IPS-15b (cell line): ENCODE data around the gene EBF4.
A peak's percentile ranks its signal among the peaks of the same experiment; 100 is the strongest.

Source experiments
- H3K27me3 ChIP-seq: one replicate; pipeline ENCODE4 v1.6.1; 2013; ENCODE audit warnings: low read length; ENCODE audit not compliant: control insufficient read depth, insufficient read depth
- H3K36me3 ChIP-seq: one replicate; pipeline ENCODE4 v1.6.1; 2013; ENCODE audit warnings: low read length; ENCODE audit not compliant: control insufficient read depth, insufficient read depth
- H3K4me1 ChIP-seq: one replicate; pipeline ENCODE4 v1.6.1; 2013; ENCODE audit warnings: mild to moderate bottlenecking, low read length; ENCODE audit not compliant: control insufficient read depth, insufficient read depth
- H3K4me3 ChIP-seq: one replicate; pipeline ENCODE4 v1.5.1; 2013; ENCODE audit warnings: low read depth, low read length
- H3K9ac ChIP-seq: one replicate; pipeline ENCODE4 v1.6.1; 2013; ENCODE audit warnings: low read depth, mild to moderate bottlenecking, low read length
- H3K9me3 ChIP-seq: one replicate; pipeline ENCODE4 v1.6.1; 2013; ENCODE audit warnings: mild to moderate bottlenecking, low read length; ENCODE audit not compliant: control insufficient read depth, insufficient read depth

The EBF4 gene

DNA sequence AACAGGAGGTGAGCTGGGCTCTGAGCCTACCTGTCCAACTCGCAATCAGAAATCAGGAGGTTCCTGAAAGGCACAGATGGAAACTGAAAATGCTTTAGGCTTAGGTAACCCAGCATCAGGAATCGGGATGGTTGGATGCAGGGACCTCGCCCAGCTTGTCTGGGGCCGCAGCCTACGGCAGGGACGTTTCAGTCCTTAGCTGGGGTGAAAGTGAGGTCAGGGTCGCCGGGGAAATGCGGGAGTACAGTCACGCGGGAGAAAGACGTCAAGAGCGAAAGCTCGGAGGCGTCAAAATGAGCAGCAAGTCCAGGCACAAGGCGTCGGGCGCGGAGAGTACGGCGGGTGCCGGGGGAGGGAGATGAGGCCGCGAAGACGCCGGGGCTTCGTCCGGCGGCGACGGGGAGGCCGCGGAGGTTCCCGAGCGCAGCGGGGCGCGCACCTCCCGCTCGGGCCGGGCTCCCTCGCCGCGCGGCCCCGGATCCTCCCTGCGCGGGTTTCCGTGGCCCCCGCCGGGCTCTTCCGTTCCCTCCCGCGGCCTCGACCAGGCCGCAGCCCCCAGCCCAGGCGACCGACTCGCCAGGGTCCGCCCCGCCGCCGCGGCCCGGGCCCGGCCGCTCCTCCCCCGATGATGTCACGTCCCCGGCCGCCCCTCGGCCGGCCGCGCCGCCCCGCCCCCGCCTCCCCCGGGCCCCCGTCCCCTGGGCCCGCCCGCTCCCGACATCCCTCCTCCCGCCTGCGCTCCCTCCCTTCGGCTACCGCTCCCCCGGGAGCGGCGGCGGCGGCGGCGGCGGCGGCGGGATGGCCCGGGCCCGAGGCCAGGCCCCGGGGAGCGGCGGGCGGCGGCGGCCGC, at the start of gene EBF4:
Gene EBF4, plus strand, starts transcription at position 745 of the 850 bp plus-strand sequence. CDS start 866 bp downstream, outside the sequence.
- H3K27me3 ChIP-seq = peaks cover 79% of the 10 kb centered on the region
- peaks cover 4% of the 10 kb centered on the region for H3K4me1 ChIP-seq
- no peaks in the 10 kb centered on the region for H3K36me3 ChIP-seq
- no peak within 1 kb of the TSS for H3K9ac ChIP-seq
- H3K9me3 ChIP-seq = no peaks in the 10 kb centered on the region
- H3K4me3 ChIP-seq = peak within 1 kb of the TSS; percentile 69

- no peaks in the 10 kb centered on the region for H3K9me3 ChIP-seq
- no peaks in the 10 kb centered on the region for H3K4me1 ChIP-seq
- H3K9ac ChIP-seq = no peak overlapping the region
- H3K36me3 ChIP-seq = no peaks in the 10 kb centered on the region
- no peaks in the 10 kb centered on the region for H3K27me3 ChIP-seq
- no peak overlapping the region for H3K4me3 ChIP-seq
Observed at GRCh38 chr20:2643708-2644107, 48.9 kb upstream of the EBF4 start.

GRCh38 chr20:2651772-2652723, 40.5 kb upstream of the EBF4 start, which contains the start of gene NOP56:
TSS of gene NOP56 (plus strand) at chr20:2652632. CDS start at chr20:2652661, 29 bp downstream.
- H3K36me3 ChIP-seq = peaks cover 33% of the 10 kb centered on the region
- H3K27me3 ChIP-seq = no peaks in the 10 kb centered on the region

DNA sequence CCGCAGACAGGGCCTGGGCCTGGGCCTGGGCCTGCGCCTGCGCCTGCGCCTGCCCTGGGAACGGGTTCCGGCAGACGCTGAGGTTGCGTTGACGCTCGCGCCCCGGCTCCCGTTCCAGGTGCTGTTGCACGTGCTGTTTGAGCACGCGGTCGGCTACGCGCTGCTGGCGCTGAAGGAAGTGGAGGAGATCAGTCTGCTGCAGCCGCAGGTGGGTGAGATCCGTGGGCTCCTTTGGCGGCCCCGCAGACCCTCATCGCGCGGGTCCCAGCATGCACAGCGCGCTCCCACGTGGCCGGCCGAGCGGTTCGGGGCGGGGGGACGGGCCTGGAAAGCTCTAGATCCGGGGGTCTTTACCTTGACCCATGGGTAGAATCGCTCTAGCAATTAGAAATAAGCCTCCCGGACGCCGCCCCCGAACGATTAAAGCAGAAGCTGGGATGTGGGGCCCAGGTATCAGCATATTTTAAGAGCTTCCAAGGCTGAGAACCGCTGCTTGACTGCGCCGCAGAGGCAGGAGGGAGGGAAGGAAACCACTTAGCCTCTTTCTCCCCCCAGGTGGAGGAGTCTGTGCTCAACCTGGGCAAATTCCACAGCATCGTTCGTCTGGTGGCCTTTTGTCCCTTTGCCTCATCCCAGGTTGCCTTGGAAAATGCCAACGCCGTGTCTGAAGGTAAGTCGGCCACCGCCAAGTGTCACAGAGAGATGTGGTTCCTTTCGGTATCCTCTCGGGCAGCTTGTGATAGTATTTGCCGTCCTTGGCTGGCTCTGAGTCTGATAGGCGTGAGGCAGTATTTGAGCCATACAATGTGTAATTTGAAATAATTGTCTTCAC, 39.6 kb upstream of the EBF4 start:
- H3K4me1 ChIP-seq = peaks cover 3% of the 10 kb centered on the region
- H3K4me3 ChIP-seq = peak overlapping the region; percentile 98
- no peaks in the 10 kb centered on the region for H3K27me3 ChIP-seq
- H3K9ac ChIP-seq = peak overlapping the region; percentile 92
- H3K36me3 ChIP-seq = peaks cover 42% of the 10 kb centered on the region
- no peaks in the 10 kb centered on the region for H3K9me3 ChIP-seq

More at GRCh38 chr20:2651772-2652723, 40.5 kb upstream of the EBF4 start, which contains the start of gene NOP56:
- Histone ChIP-seq H3K9me3 (no peaks in the 10 kb centered on the region), H3K4me1 (peaks cover 3% of the 10 kb centered on the region), H3K9ac (peak within 1 kb of the TSS; percentile 92), H3K4me3 (peak within 1 kb of the TSS; percentile 98)

DNA sequence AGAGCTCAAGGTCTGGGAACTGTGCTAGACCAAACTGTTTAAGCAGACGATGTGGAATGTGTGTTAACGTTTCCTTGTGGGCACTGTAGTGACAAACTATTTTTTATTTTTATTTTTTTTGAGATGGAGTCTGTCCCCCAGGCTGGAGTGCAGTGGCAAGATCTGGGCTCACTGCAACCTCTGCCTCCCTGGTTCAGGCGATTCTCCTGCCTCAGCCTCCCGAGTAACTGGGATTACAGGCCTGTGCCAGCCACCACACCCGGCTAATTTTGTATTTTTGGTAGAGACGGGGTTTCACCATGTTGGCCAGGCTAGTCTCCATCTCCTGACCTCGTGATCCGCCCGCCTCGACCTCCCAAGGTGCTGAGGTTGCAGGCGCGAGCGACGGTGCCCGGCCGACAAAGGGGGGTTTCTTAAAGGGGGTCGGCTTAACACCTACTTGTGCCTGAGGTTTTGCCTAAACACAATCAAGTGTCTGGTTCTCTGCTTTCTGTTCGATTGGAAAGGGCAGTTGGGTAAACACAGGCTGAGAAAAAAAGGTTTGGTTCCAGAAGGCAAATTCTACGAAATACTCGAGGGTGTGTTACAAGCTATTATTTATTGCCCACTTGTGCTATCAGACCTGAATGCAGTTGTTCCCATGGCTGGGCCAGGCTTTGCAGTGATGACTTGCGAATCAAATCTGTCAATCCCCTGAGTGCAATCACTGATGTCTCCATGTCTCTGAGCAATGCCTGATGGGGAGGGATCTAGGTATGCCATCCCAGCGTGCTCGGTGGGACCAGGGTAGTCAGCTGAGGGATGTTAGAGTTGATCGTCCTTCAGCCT, 38.8 kb upstream of the EBF4 start:
- peaks cover 50% of the 10 kb centered on the region for H3K36me3 ChIP-seq
- H3K9me3 ChIP-seq = no peaks in the 10 kb centered on the region
- H3K4me1 ChIP-seq = peaks cover 3% of the 10 kb centered on the region
- peak overlapping the region; percentile 98 for H3K4me3 ChIP-seq
- H3K27me3 ChIP-seq = no peaks in the 10 kb centered on the region
- peak overlapping the region; percentile 92 for H3K9ac ChIP-seq

DNA sequence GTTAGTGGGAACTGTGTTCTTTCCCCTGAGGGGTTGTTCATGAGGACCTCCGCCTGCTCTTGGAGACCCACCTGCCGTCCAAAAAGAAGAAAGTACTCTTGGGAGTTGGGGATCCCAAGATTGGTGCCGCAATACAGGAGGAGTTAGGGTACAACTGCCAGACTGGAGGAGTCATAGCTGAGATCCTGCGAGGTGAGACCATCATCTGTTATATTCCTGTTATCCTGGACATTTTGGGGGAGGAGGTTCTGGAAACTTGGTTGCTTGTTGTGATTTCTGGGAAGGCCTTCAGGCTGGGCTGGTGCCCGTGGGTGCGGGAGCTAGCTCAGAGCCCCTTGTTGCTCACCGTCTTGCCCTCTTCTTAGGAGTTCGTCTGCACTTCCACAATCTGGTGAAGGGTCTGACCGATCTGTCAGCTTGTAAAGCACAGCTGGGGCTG, 38.2 kb upstream of the EBF4 start:
- Histone ChIP-seq H3K27me3 (no peaks in the 10 kb centered on the region), H3K36me3 (peaks cover 54% of the 10 kb centered on the region), H3K9me3 (no peaks in the 10 kb centered on the region), H3K4me1 (peaks cover 3% of the 10 kb centered on the region), H3K4me3 (peak overlapping the region; percentile 98), H3K9ac (peak overlapping the region; percentile 92)

DNA sequence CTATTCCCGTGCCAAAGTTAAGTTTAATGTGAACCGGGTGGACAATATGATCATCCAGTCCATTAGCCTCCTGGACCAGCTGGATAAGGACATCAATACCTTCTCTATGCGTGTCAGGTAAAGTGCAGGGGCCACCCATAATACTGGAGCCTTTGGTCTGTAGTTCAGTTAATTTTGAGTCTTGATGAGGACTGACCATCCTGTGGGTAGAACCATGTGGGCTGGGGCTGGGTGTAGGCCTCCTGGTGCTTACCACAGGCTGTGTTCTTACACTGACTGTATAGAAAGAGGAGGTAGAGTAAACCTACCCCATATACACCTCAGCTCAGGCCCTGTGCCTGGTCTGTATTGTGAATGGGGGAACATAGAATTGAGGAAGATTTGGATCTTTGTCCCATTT, 37.7 kb upstream of the EBF4 start:
- H3K36me3 ChIP-seq = peaks cover 57% of the 10 kb centered on the region
- peak overlapping the region; percentile 98 for H3K4me3 ChIP-seq
- H3K4me1 ChIP-seq = peaks cover 3% of the 10 kb centered on the region
- no peaks in the 10 kb centered on the region for H3K27me3 ChIP-seq
- H3K9me3 ChIP-seq = no peaks in the 10 kb centered on the region
- H3K9ac ChIP-seq = no peak overlapping the region

DNA sequence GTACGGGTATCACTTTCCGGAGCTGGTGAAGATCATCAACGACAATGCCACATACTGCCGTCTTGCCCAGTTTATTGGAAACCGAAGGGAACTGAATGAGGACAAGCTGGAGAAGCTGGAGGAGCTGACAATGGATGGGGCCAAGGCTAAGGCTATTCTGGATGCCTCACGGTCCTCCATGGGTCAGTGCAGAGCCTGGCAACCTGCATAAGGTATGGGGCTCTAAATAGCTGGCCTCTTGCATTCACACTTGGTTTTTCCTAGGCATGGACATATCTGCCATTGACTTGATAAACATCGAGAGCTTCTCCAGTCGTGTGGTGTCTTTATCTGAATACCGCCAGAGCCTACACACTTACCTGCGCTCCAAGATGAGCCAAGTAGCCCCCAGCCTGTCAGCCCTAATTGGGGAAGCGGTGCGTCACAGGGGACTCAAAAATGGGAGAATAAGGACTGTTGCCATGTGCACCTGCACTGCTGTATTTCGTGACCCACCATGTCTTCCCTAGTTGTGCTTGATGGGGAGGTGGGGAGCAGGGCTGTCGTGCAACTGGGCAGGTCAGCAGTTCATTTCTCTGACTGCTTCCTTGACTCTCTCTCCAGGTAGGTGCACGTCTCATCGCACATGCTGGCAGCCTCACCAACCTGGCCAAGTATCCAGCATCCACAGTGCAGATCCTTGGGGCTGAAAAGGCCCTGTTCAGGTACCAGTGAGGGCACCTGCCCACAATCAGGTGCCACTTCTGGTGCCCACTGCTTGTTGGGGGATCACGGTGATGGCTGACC, 37.1 kb upstream of the EBF4 start:
- Histone ChIP-seq H3K4me3 (no peak overlapping the region), H3K36me3 (peaks cover 63% of the 10 kb centered on the region), H3K4me1 (peaks cover 3% of the 10 kb centered on the region), H3K27me3 (no peaks in the 10 kb centered on the region), H3K9ac (no peak overlapping the region), H3K9me3 (no peaks in the 10 kb centered on the region)

DNA sequence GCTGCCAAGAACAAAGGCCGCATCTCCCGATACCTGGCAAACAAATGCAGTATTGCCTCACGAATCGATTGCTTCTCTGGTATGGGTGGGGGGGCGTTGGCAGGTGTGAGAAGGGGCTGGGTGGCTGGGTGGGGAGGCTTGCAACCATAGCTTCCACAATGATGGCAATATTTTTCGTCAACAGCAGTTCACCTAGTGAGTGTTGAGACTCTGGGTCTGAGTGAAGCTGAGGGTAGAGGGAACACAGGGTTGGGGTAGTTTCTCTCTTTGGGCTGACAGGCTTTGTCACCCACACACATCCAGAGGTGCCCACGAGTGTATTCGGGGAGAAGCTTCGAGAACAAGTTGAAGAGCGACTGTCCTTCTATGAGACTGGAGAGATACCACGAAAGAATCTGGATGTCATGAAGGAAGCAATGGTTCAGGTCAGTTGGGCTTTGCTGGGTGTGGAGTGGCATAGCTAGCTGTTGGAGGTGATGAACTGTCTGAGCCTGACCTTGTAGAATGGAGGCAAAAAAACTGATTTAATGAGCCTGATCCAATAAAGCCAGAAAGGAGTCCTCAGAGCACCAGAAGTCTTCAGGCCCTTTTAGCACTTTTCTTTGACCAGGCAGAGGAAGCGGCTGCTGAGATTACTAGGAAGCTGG, 36.0 kb upstream of the EBF4 start:
- H3K27me3 ChIP-seq = no peaks in the 10 kb centered on the region
- H3K36me3 ChIP-seq = peaks cover 63% of the 10 kb centered on the region
- no peaks in the 10 kb centered on the region for H3K9me3 ChIP-seq
- H3K4me1 ChIP-seq = no peaks in the 10 kb centered on the region
- no peak overlapping the region for H3K4me3 ChIP-seq
- no peak overlapping the region for H3K9ac ChIP-seq
